ENCODE measurements around the gene RAPGEF3. TPM values are rescaled to one million over a fixed set of nuclear protein-coding genes. Genes with fewer than 3 reads are reported as not detected.

Gene RAPGEF3
- total and polyA plus RNA-seq, 9 of the 15 experiments (the other 6 are each of a cell fraction or from before 2014, with no cell fraction given): 0.03 to 0.78 (median 0.37) TPM; not detected in 1

GRCh38 chr12:47775100-47775911 lies 16.6 kb upstream of the RAPGEF3 start (continued):
- TF ChIP-seq PATZ1 (CRISPR knock-in tag; IDR thresholded peaks at IDR 0.05; ENCODE audit: borderline replicate concordance) (no peak), HMGN3 (IDR thresholded peaks at IDR 0.05; ENCODE audit: borderline replicate concordance, extremely low read depth, insufficient read length, low read depth, low read length) (no peak), NR2F6 (CRISPR knock-in tag; IDR thresholded peaks at IDR 0.05) (no peak), ZNF12 (CRISPR knock-in tag; IDR thresholded peaks at IDR 0.05) (no peak), POLR2AphosphoS5 (IDR thresholded peaks at IDR 0.05; ENCODE audit: control insufficient read depth, insufficient read depth, low read depth, low read length) (no peak), MTA1 (IDR thresholded peaks at IDR 0.05; ENCODE audit: borderline replicate concordance) (peak; percentile 58; the same call in 1 of the 2 replicates), ESRRA (IDR thresholded peaks at IDR 0.05; ENCODE audit: borderline replicate concordance, low read depth) (no peak), CEBPG (CRISPR knock-in tag; IDR thresholded peaks at IDR 0.05) (no peak), CEBPG (tag; conservative IDR thresholded peaks at IDR 0.05 in 1 of 2, IDR thresholded peaks at IDR 0.05 in 1 of 2) (no peak)
- TF ChIP-seq, protein P1, sequence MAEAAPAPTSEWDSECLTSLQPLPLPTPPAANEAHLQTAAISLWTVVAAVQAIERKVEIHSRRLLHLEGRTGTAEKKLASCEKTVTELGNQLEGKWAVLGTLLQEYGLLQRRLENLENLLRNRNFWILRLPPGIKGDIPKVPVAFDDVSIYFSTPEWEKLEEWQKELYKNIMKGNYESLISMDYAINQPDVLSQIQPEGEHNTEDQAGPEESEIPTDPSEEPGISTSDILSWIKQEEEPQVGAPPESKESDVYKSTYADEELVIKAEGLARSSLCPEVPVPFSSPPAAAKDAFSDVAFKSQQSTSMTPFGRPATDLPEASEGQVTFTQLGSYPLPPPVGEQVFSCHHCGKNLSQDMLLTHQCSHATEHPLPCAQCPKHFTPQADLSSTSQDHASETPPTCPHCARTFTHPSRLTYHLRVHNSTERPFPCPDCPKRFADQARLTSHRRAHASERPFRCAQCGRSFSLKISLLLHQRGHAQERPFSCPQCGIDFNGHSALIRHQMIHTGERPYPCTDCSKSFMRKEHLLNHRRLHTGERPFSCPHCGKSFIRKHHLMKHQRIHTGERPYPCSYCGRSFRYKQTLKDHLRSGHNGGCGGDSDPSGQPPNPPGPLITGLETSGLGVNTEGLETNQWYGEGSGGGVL (CRISPR knock-in tag; IDR thresholded peaks at IDR 0.05): no peak
- TF ChIP-seq, protein P2, sequence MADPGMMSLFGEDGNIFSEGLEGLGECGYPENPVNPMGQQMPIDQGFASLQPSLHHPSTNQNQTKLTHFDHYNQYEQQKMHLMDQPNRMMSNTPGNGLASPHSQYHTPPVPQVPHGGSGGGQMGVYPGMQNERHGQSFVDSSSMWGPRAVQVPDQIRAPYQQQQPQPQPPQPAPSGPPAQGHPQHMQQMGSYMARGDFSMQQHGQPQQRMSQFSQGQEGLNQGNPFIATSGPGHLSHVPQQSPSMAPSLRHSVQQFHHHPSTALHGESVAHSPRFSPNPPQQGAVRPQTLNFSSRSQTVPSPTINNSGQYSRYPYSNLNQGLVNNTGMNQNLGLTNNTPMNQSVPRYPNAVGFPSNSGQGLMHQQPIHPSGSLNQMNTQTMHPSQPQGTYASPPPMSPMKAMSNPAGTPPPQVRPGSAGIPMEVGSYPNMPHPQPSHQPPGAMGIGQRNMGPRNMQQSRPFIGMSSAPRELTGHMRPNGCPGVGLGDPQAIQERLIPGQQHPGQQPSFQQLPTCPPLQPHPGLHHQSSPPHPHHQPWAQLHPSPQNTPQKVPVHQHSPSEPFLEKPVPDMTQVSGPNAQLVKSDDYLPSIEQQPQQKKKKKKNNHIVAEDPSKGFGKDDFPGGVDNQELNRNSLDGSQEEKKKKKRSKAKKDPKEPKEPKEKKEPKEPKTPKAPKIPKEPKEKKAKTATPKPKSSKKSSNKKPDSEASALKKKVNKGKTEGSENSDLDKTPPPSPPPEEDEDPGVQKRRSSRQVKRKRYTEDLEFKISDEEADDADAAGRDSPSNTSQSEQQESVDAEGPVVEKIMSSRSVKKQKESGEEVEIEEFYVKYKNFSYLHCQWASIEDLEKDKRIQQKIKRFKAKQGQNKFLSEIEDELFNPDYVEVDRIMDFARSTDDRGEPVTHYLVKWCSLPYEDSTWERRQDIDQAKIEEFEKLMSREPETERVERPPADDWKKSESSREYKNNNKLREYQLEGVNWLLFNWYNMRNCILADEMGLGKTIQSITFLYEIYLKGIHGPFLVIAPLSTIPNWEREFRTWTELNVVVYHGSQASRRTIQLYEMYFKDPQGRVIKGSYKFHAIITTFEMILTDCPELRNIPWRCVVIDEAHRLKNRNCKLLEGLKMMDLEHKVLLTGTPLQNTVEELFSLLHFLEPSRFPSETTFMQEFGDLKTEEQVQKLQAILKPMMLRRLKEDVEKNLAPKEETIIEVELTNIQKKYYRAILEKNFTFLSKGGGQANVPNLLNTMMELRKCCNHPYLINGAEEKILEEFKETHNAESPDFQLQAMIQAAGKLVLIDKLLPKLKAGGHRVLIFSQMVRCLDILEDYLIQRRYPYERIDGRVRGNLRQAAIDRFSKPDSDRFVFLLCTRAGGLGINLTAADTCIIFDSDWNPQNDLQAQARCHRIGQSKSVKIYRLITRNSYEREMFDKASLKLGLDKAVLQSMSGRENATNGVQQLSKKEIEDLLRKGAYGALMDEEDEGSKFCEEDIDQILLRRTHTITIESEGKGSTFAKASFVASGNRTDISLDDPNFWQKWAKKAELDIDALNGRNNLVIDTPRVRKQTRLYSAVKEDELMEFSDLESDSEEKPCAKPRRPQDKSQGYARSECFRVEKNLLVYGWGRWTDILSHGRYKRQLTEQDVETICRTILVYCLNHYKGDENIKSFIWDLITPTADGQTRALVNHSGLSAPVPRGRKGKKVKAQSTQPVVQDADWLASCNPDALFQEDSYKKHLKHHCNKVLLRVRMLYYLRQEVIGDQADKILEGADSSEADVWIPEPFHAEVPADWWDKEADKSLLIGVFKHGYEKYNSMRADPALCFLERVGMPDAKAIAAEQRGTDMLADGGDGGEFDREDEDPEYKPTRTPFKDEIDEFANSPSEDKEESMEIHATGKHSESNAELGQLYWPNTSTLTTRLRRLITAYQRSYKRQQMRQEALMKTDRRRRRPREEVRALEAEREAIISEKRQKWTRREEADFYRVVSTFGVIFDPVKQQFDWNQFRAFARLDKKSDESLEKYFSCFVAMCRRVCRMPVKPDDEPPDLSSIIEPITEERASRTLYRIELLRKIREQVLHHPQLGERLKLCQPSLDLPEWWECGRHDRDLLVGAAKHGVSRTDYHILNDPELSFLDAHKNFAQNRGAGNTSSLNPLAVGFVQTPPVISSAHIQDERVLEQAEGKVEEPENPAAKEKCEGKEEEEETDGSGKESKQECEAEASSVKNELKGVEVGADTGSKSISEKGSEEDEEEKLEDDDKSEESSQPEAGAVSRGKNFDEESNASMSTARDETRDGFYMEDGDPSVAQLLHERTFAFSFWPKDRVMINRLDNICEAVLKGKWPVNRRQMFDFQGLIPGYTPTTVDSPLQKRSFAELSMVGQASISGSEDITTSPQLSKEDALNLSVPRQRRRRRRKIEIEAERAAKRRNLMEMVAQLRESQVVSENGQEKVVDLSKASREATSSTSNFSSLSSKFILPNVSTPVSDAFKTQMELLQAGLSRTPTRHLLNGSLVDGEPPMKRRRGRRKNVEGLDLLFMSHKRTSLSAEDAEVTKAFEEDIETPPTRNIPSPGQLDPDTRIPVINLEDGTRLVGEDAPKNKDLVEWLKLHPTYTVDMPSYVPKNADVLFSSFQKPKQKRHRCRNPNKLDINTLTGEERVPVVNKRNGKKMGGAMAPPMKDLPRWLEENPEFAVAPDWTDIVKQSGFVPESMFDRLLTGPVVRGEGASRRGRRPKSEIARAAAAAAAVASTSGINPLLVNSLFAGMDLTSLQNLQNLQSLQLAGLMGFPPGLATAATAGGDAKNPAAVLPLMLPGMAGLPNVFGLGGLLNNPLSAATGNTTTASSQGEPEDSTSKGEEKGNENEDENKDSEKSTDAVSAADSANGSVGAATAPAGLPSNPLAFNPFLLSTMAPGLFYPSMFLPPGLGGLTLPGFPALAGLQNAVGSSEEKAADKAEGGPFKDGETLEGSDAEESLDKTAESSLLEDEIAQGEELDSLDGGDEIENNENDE (IDR thresholded peaks at IDR 0.05; ENCODE audit: low read depth, low read length): no peak
